ES-I3 (cell line): ENCODE data around the gene AKTIP.
A peak's percentile ranks its signal among the peaks of the same experiment; 100 is the strongest.

Experiments used
- H3K36me3 ChIP-seq: 2 replicates; pipeline ENCODE4 v1.6.1; 2013; ENCODE audit warnings: mild to moderate bottlenecking, low read length, control low read depth, moderate library complexity; ENCODE audit not compliant: insufficient read depth
- H3K4me1 ChIP-seq: 2 replicates; pipeline ENCODE4 v1.6.1; 2013; ENCODE audit warnings: mild to moderate bottlenecking, control low read depth, low read length; ENCODE audit not compliant: insufficient read depth
- H3K9ac ChIP-seq: 2 replicates; pipeline ENCODE4 v1.6.1; 2013; ENCODE audit warnings: low read depth, mild to moderate bottlenecking, low read length, moderate library complexity
- H3K9me3 ChIP-seq: 2 replicates; pipeline ENCODE4 v1.6.1; 2013; ENCODE audit warnings: mild to moderate bottlenecking, low read length, moderate library complexity; ENCODE audit not compliant: control insufficient read depth, insufficient read depth

AKTIP gene

DNA sequence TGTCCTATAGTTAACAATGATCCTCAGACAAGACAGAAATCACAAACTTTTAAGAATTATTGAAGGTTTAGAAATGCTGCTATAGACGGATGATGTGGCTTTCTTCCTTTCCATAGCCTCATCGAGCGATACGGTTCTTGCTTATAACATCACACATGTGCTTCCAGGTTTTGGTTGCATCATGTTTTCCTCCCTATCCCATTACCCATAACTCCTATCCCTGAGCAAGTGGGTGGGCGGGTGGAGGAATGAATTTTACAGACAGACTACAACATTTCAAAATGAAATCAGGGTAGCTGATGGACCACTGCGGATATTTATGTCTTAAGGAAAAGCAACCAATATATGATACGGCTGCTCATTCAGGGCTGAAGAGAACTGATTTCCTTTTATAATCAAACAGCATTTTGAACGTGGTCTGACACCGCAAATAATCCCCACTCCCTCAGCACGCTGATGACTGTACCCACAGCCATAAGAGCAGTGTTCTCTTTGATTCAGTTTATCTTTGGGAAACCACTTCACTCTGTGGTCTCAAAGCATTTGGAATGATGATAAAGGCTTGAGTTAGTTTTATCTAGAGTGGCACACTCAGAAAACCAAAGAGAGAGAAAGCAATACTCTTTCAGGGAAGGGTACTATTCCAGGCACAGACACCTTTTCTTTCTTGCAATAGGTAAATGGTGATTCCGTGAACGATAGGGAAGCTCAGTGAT is 4.6 kb upstream of the AKTIP start:
- Histone ChIP-seq H3K4me1 (peaks cover 13% of the 10 kb centered on the region; the same call in 1 of the 2 replicates), H3K36me3 (no peaks in the 10 kb centered on the region), H3K9me3 (no peaks in the 10 kb centered on the region; the same call in 1 of the 2 replicates), H3K9ac (no peak overlapping the region)

DNA sequence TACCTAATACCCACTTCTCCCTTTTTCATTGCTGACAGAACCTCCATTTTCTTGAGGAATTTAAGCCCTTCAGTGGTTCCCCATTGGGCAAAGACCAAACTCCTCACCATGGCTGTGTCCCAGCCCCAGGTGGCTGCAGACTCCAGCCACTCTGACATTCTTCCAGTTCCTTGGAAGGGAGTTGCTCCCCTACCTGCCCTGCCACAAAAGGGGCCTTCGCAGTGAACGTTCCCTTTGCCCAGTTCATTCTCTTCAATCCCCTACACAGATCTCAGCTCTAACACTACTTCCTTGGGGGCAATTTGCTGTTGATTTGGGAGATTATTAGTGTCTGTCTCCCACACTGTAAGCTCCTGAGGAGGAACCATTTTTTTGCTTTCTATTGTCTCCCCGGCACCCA is 3.2 kb upstream of the AKTIP start:
- no peak overlapping the region for H3K9ac ChIP-seq
- H3K9me3 ChIP-seq: no peaks in the 10 kb centered on the region
- no peaks in the 10 kb centered on the region for H3K36me3 ChIP-seq
- peaks cover 13% of the 10 kb centered on the region; the same call in 1 of the 2 replicates for H3K4me1 ChIP-seq

DNA sequence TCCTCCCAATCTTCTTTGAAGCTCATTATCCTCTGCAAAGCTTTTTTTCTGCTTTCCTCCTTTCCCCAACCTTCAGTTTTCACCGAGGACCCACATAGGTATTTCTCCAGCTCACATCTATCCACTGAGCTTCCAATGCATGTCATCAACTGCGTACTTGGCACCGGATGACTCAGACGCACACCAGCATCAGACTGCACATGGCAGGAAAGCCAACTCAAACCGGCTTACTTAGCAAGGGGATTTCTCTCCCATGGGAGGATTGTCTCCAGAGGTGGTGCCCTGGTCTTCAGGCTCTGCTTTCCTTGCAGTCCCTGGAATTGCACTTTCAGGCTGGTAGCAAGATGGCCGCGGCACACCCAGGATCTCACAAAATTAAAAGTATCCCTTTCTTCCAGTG is 1.7 kb upstream of the AKTIP start:
- Histone ChIP-seq H3K4me1 (peaks cover 14% of the 10 kb centered on the region; the same call in 1 of the 2 replicates), H3K9ac (0 out of 2 replicates have a peak overlapping the region, but pooled peaks have one; percentile 66)

DNA sequence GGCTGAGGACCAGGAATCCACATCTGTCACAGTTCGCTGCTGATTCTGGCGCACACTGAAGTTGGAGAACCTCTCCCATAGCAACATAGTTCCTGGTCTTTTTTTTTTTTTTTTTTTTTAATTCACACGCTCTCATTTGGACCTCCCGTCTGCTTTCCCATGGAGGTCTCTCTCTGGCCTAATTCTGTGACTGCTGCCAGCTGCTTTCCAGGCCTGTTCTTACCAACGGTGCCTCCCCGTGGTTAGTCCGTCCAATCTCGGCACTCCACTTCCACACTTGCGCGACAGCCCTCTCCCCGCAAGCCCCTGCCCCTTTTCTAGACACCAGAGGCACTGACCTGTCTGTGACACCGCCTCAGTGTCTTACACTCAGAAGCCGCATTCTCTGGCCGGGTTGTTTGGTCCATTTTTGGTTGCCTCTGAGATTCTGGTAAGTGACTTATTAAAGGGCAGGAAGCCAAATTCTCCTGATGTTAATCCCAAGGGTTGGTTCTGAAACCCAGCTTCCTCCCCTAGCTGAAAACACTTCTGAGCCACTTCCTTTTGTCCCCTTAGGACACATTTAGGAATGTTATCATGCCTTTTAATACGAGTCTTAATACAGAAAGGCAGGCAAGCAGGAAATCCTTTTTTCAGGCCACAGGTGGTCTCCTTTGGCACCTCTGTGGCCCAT is 1.1 kb upstream of the AKTIP start:
- peaks cover 14% of the 10 kb centered on the region; the same call in 1 of the 2 replicates for H3K4me1 ChIP-seq
- H3K9me3 ChIP-seq: no peaks in the 10 kb centered on the region
- peak overlapping the region; percentile 66 for H3K9ac ChIP-seq
- no peaks in the 10 kb centered on the region for H3K36me3 ChIP-seq

More for the DNA sequence above, 1.7 kb upstream of the AKTIP start:
- H3K9me3 ChIP-seq: no peaks in the 10 kb centered on the region
- H3K36me3 ChIP-seq: no peaks in the 10 kb centered on the region

DNA sequence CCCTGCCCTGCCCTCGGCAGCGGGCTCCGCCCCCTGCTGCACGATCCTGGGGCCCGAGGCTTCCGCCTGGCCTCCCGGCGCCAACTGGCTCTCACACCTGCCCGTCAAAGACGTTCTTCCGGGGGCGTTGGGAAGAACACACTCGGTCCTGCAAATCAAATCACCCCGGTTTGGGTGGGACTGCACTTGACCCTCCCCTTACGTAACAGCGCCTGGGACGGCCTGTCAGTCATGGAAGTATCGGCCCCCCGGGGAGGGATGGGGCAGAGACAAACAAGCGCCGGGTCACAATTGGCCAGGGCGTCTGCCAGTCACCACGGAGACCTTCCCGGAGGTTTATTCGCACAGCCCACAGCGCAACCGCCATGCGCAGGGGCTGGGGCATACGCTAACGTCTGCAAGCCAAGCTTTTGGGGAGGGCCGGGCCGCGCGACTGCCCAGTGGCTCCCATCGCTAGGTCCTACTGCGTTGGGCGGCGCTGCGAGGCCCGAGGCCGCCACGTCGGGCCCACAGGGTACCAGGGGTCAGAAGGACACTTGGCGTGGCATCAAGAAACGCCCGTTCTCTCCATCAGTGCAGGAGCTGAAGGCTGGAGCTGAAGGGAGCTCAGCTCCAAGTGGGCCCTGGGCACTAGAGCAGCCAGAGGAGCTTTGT is 388 bp upstream of the AKTIP start:
- Histone ChIP-seq H3K9ac (peak overlapping the region; percentile 66; the same call in 1 of the 2 replicates), H3K36me3 (no peaks in the 10 kb centered on the region), H3K4me1 (peaks cover 14% of the 10 kb centered on the region; the same call in 1 of the 2 replicates), H3K9me3 (no peaks in the 10 kb centered on the region)

DNA sequence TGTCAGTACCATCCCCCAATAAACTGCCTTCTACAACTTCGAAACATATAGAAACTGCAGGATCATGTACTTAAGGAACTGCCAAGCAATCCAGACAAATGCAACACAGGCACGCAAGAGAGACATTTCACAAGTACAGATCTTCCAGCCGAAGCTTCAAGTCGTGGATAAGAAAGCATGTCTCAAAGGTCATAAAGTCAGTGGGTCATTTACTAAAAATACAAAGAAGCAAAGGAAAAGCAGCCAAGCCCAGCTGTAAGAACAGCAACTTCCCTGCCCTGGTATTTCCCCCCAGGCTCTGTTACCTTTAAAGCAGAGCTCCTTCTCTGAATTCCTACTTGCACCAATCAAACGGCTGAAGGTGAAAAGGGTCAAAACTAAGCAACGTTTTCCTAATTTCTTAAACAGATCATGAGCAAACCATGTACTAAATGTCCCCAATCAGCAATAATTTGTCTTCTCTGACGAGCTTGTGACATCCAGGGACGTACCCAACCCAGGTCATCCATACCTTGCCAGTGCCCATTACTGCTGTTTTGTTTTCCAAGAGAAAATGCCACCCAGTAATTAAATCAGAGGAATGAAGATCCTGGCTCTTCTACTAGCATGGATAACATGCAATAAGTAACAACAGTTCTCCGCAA is 1.7 kb downstream of the AKTIP start:
- Histone ChIP-seq H3K9me3 (no peaks in the 10 kb centered on the region), H3K36me3 (no peaks in the 10 kb centered on the region), H3K4me1 (peaks cover 14% of the 10 kb centered on the region; the same call in 1 of the 2 replicates), H3K9ac (peak overlapping the region; percentile 79)

DNA sequence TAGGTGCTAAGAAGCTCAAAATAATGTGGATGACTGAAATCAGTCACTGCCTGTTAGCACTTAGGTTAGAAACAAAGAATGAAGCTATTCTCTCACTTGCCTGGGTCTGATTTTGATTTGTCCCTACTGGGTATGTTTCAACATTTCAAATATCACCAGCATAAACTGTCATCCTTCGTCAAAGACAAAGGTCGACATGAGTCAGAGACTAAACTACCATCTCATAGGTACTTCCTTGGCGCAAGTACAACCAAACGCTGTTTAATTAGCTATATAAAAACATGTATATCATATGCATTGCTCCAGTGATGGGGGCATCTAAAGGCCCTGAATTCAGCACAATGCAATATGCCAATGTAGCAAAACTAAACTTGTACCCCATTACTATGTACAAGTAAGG is 4.0 kb downstream of the AKTIP start:
- Histone ChIP-seq H3K9ac (no peak overlapping the region), H3K36me3 (peaks cover 5% of the 10 kb centered on the region), H3K4me1 (peaks cover 6% of the 10 kb centered on the region; the same call in 1 of the 2 replicates), H3K9me3 (no peaks in the 10 kb centered on the region)

DNA sequence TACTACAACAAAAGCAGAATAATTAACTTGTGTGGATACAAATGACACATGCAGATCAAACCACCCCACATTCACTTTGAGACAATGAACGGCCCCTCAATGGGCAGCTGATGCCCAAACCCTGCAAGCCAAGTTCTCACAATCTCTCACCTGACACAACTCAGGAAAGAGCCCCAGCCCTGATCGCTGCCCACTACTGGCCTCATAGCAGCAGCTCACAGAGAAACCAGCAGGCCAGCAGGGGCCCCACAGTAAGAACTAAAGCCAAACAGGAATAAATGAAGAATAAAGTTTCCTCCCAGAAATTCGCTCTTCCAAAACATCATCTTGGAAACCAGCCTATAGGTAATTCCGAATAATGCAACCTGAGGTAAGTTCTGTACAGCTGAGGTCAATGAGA is 7.7 kb downstream of the AKTIP start:
- Histone ChIP-seq H3K9me3 (no peaks in the 10 kb centered on the region), H3K4me1 (no peaks in the 10 kb centered on the region), H3K9ac (no peak overlapping the region), H3K36me3 (peaks cover 14% of the 10 kb centered on the region)

DNA sequence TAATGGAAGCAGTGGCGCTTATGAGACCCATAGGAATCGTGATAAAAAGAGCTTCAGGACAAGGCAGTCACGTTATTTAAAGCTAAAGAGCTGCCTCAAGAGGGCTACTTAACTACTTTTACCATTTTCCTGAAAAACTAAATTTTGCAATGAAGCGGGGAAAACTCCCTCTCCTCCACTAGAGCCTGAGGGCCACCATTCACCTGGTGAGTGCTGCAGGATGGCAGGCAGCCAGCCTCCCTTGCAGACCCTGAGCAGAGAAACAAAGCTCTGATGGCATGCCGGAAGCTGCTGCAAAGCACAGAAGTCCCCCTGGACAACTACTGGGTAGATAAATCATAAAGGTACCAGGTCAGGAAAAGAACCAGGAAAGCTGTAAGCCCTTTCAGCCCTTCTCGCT is 8.4 kb downstream of the AKTIP start:
- Histone ChIP-seq H3K9ac (no peak overlapping the region), H3K4me1 (no peaks in the 10 kb centered on the region), H3K9me3 (no peaks in the 10 kb centered on the region), H3K36me3 (peaks cover 16% of the 10 kb centered on the region)

DNA sequence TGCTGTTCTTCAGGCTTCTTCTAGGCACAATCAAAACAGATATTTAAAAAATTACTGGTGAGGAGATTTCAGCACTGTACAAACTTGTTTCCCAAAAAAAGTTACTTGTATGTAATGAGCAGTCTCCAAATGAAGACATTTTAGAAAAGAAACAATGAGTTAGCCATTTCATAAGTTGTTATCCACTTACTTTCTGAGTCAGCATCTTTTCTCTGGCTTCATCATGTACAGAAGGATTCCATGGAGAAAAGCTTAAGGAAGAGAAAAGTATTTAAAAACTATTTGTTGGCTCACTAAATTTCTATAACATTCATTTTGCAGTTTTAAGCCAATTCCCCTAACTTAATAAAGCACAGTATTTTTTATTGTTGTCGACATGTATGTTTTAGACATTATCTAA is 10.5 kb downstream of the AKTIP start:
- H3K9me3 ChIP-seq: no peaks in the 10 kb centered on the region
- H3K9ac ChIP-seq: no peak overlapping the region
- no peaks in the 10 kb centered on the region for H3K4me1 ChIP-seq
- H3K36me3 ChIP-seq: peaks cover 16% of the 10 kb centered on the region

DNA sequence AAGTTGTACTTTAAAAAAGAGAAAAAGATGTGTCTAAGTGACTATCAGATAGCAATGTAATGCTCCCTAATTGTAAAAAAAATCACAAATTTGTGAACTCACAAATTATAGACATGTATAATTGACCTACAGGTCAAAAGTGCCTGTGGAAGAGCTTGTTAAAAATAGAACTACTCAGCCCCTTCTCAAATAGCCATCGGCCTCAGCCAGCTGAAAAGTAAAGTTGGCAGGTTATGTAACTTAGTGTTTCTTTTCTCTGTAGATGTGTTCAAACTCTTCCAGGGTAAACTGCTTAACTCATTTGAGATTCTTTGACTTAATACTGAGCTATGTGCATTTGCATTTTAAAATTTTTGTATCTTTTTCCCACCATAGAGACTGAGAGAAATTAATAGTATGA is 13.3 kb downstream of the AKTIP start:
- H3K36me3 ChIP-seq: peaks cover 19% of the 10 kb centered on the region
- no peaks in the 10 kb centered on the region for H3K4me1 ChIP-seq
- H3K9ac ChIP-seq: no peak overlapping the region
- peaks cover 7% of the 10 kb centered on the region; the same call in 1 of the 2 replicates for H3K9me3 ChIP-seq

DNA sequence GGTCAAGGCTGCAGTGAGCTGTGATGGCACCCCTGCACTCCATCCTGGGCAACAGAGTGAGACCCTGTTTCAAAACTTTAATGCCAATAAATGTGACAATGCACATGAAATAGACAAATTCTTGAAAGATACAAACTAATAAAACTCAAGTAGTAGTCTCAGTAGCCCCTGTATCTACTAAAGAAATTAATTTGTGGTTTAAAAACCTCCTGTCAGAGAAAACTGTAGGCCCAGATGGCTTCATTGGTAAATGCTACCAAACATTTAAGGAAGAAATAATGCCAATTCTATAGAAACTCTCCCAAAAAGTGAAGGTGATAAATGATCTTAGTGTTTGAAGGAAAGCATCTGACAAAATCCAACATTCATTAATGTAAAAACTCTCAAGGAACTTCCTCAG is 16.8 kb downstream of the AKTIP start:
- no peak overlapping the region for H3K9ac ChIP-seq
- no peaks in the 10 kb centered on the region for H3K4me1 ChIP-seq
- H3K9me3 ChIP-seq: peaks cover 7% of the 10 kb centered on the region; the same call in 1 of the 2 replicates
- peaks cover 23% of the 10 kb centered on the region for H3K36me3 ChIP-seq

DNA sequence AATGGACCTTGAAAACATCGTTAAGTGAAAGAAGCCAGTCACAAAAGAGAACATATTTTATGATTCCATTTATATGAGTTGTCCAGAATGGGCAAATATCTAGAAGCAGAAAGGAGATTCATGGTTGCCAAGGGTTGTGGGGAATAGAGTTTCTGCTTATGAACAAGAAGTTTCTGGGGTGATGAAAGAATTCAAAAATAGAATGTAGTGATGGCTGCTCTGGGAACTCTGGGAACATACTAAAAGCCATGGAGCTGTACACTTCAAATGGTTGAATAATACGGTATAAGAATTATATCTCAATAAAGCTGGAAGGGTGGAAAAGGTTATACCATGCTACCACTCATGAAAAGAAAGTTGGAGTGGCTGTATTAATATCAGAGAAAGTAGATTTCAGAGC is 18.5 kb downstream of the AKTIP start:
- peaks cover 26% of the 10 kb centered on the region for H3K36me3 ChIP-seq
- no peaks in the 10 kb centered on the region for H3K4me1 ChIP-seq
- no peak overlapping the region for H3K9ac ChIP-seq
- H3K9me3 ChIP-seq: peaks cover 7% of the 10 kb centered on the region; the same call in 1 of the 2 replicates

DNA sequence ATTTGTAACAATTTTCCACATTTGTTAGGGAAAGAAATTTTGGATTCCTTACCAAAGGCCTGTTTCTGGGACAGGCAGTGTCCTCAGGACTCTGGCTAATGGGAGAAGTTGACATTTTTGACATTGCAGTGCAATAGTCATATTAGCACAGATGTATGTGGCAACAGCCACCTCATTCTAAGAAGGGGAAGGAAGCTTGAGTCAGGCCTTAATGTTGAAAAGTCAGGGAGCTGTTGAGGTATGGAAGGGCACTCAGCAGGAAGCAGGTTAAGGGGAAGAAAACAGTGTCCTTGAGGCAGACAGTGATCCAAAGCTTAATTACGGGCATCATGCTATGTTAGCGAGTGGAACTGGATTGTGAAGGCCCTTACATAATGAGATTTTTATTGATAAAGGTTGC is 20.9 kb downstream of the AKTIP start:
- no peaks in the 10 kb centered on the region for H3K4me1 ChIP-seq
- H3K36me3 ChIP-seq: peaks cover 26% of the 10 kb centered on the region
- peaks cover 7% of the 10 kb centered on the region; the same call in 1 of the 2 replicates for H3K9me3 ChIP-seq
- no peak overlapping the region for H3K9ac ChIP-seq
